Adipocyte (in vitro differentiated cells): ENCODE results near the gene RALGDS.
"Not testable (repeated sequence)": the region's sequence is repeated elsewhere in the genome, so short reads cannot be mapped to it uniquely, and the experiment has no call there.

Source experiments
- DNase-seq: peaks from one replicate; pipeline ENCODE4 v3.0.0-alpha.2; 2015; ENCODE audit warnings: low read depth
- H3K27me3 ChIP-seq: replicated peaks from 2 replicates; pipeline ENCODE4 v1.7.0; 2013; ENCODE audit warnings: mild to moderate bottlenecking, low read length, moderate library complexity; ENCODE audit not compliant: control insufficient read depth, insufficient read depth
- H3K36me3 ChIP-seq: 2 replicates; pipeline ENCODE4 v1.7.0; 2013; ENCODE audit warnings: low read length, mild to moderate bottlenecking, moderate library complexity; ENCODE audit not compliant: control insufficient read depth, insufficient read depth, severe bottlenecking
- H3K4me1 ChIP-seq: 2 replicates; pipeline ENCODE4 v1.7.0; 2013; ENCODE audit warnings: mild to moderate bottlenecking, low read length, moderate library complexity; ENCODE audit not compliant: control insufficient read depth, insufficient read depth
- H3K4me3 ChIP-seq: 2 replicates; pipeline ENCODE4 v1.7.0; 2013; ENCODE audit warnings: mild to moderate bottlenecking, low read length, moderate library complexity
- H3K9ac ChIP-seq: 2 replicates; pipeline ENCODE4 v1.7.0; 2013; ENCODE audit warnings: mild to moderate bottlenecking, low read length, moderate library complexity
- H3K9me3 ChIP-seq: 2 replicates; pipeline ENCODE4 v1.7.0; 2013; ENCODE audit warnings: mild to moderate bottlenecking, low read length, moderate library complexity; ENCODE audit not compliant: control insufficient read depth

The RALGDS gene

GRCh38 chr9:133072210-133072609 lies 48.8 kb downstream of the RALGDS start:
- H3K9me3 ChIP-seq, H3K4me3 ChIP-seq, H3K36me3 ChIP-seq, DNase-seq, H3K9ac ChIP-seq, H3K27me3 ChIP-seq: not testable (repeated sequence)
- peaks cover 30% of the 10 kb centered on the region for H3K4me1 ChIP-seq

- Histone ChIP-seq H3K27me3 (no peaks in the 10 kb centered on the region), H3K36me3 (no peaks in the 10 kb centered on the region), H3K4me1 (peaks cover 27% of the 10 kb centered on the region), H3K4me3 (no peak overlapping the region), H3K9me3 (no peaks in the 10 kb centered on the region), H3K9ac (no peak overlapping the region)
- DNase-seq: no peak
Observed at GRCh38 chr9:133071484-133072150, 49.4 kb downstream of the RALGDS start.

- not testable (repeated sequence) for DNase-seq, H3K9ac ChIP-seq, H3K36me3 ChIP-seq, H3K9me3 ChIP-seq, H3K27me3 ChIP-seq, H3K4me3 ChIP-seq
- H3K4me1 ChIP-seq: peaks cover 21% of the 10 kb centered on the region
Observed at GRCh38 chr9:133070985-133071384, 50.1 kb downstream of the RALGDS start.

- not testable (repeated sequence) for DNase-seq, H3K4me3 ChIP-seq, H3K36me3 ChIP-seq, H3K9me3 ChIP-seq, H3K27me3 ChIP-seq, H3K9ac ChIP-seq
- peaks cover 16% of the 10 kb centered on the region for H3K4me1 ChIP-seq
Observed at GRCh38 chr9:133070500-133070961, 50.5 kb downstream of the RALGDS start.

GRCh38 chr9:133068431-133068830 lies 52.6 kb downstream of the RALGDS start:
- H3K27me3 ChIP-seq, H3K36me3 ChIP-seq, H3K4me1 ChIP-seq, H3K9me3 ChIP-seq, H3K4me3 ChIP-seq, H3K9ac ChIP-seq, DNase-seq: not testable (repeated sequence)

- H3K4me3 ChIP-seq: no peak overlapping the region
- no peak overlapping the region for H3K9ac ChIP-seq
- H3K27me3 ChIP-seq: no peaks in the 10 kb centered on the region
- no peak for DNase-seq
- no peaks in the 10 kb centered on the region for H3K36me3 ChIP-seq
- no peaks in the 10 kb centered on the region for H3K9me3 ChIP-seq
- no peaks in the 10 kb centered on the region for H3K4me1 ChIP-seq
Observed at GRCh38 chr9:133067813-133068212, 53.2 kb downstream of the RALGDS start.

GRCh38 chr9:133067006-133067405 lies 54.0 kb downstream of the RALGDS start:
- Histone ChIP-seq H3K4me3 (no peak overlapping the region), H3K36me3 (no peaks in the 10 kb centered on the region), H3K9me3 (no peaks in the 10 kb centered on the region), H3K27me3 (no peaks in the 10 kb centered on the region), H3K9ac (no peak overlapping the region), H3K4me1 (no peaks in the 10 kb centered on the region)
- no peak for DNase-seq

GRCh38 chr9:133066181-133066983 lies 54.7 kb downstream of the RALGDS start:
- Histone ChIP-seq H3K27me3 (no peaks in the 10 kb centered on the region), H3K9ac (no peak overlapping the region), H3K4me1 (peaks cover under 1% of the 10 kb centered on the region), H3K9me3 (no peaks in the 10 kb centered on the region), H3K4me3 (no peak overlapping the region), H3K36me3 (no peaks in the 10 kb centered on the region)
- DNase-seq: no peak

- Histone ChIP-seq H3K4me1 (peaks cover 6% of the 10 kb centered on the region), H3K36me3 (no peaks in the 10 kb centered on the region), H3K9ac (no peak overlapping the region), H3K4me3 (no peak overlapping the region), H3K27me3 (no peaks in the 10 kb centered on the region), H3K9me3 (no peaks in the 10 kb centered on the region)
- no peak for DNase-seq
Observed at GRCh38 chr9:133065070-133065388, 56.0 kb downstream of the RALGDS start.

GRCh38 chr9:133064241-133065069 lies 56.6 kb downstream of the RALGDS start:
- no peaks in the 10 kb centered on the region for H3K9me3 ChIP-seq
- H3K9ac ChIP-seq: no peak overlapping the region
- H3K4me3 ChIP-seq: no peak overlapping the region

GRCh38 chr9:133063500-133064231 lies 57.4 kb downstream of the RALGDS start:
- Histone ChIP-seq H3K4me3 (no peak overlapping the region), H3K36me3 (no peaks in the 10 kb centered on the region), H3K4me1 (peaks cover 6% of the 10 kb centered on the region), H3K9ac (no peak overlapping the region), H3K27me3 (no peaks in the 10 kb centered on the region), H3K9me3 (no peaks in the 10 kb centered on the region)
- no peak for DNase-seq

More at GRCh38 chr9:133064241-133065069, 56.6 kb downstream of the RALGDS start:
- no peak for DNase-seq
- H3K36me3 ChIP-seq: no peaks in the 10 kb centered on the region
- H3K4me1 ChIP-seq: peaks cover 6% of the 10 kb centered on the region
- H3K27me3 ChIP-seq: no peaks in the 10 kb centered on the region
